Adrenal gland (tissue), 12 donors: ENCODE data around the gene ANO6. TPM values are rescaled to one million over a fixed set of nuclear protein-coding genes. Genes with fewer than 3 reads are reported as not detected.

Experiments used
- DNase-seq, 7 donors: peaks; one replicate each; pipeline ENCODE4 v3.0.0-alpha.2; 2019 to 2020
- H3K27ac ChIP-seq, 5 donors: fragments of 200-600 bp; sonication (generic) in 4 of 5; 1 replicate in 3 of 5; 2 replicates in 2 of 5; pipeline versions ENCODE4 v1.5.1 to v1.8.0; 2016 to 2020; ENCODE audit warnings: mild to moderate bottlenecking in 1 of 5
- H3K27me3 ChIP-seq: fragments of 200-600 bp; 2 replicates; pipeline ENCODE4 v1.8.0; 2021
- H3K36me3 ChIP-seq, 2 donors: fragments of 200-600 bp; replicated peaks in 1 of 2; 1 replicate in 1 of 2; 2 replicates in 1 of 2; pipeline versions ENCODE4 v1.5.1 to v1.8.0; 2018 to 2022
- H3K4me1 ChIP-seq, 2 donors: fragments of 200-600 bp; replicated peaks in 1 of 2; 1 replicate in 1 of 2; 2 replicates in 1 of 2; pipeline versions ENCODE4 v1.5.1 to v1.8.0; 2018 to 2021
- H3K4me3 ChIP-seq, 4 donors: fragments of 200-600 bp; sonication (generic) in 3 of 4; one replicate each; pipeline ENCODE4 v1.5.1; 2016 to 2018
- H3K9me3 ChIP-seq, 3 donors: fragments of 200-600 bp; sonication (generic) in 1 of 3; replicated peaks in 1 of 3; 1 replicate in 2 of 3; 2 replicates in 1 of 3; pipeline versions ENCODE4 v1.5.1 to v1.8.0; 2016 to 2021
- POLR2A ChIP-seq, 2 donors: fragments of 450-650 bp; IDR thresholded peaks; one replicate each; pipeline ENCODE4 v1.6.1; 2017; ENCODE audit warnings: antibody characterized with exemption in 2 of 2, mild to moderate bottlenecking in 2 of 2, moderate library complexity in 1 of 2
- WGBS, 4 donors: extraction: QIAGEN DNeasy Blood & Tissue Kit in 2 of 4; methylation state at CpG; one replicate each; pipeline versions ENCODE4 v1.1.5 to v1.1.7; 2013 to 2017; 5-methylcytosine and 5-hydroxymethylcytosine counted together
- intact Hi-C, 2 donors: fragments of 100-400 bp; cut with DNase I; formaldehyde crosslinking; loops; one replicate each; pipeline versions ENCODE4 v1.14.1 to v1.15.0; 2022 to 2023
- polyA plus RNA-seq, 3 donors: library from polyadenylated mRNA; stranded (reverse); fragments of 200-250 nt in 2 of 3; fragments of 350-450 nt in 1 of 3; fragmentation: Illumina TruSeq in 1 of 3; extraction: RNeasy Lipid Tissue Mini Kit (QIAGEN cat#74804) in 1 of 3; gene quantifications; one replicate each; pipeline ENCODE4 v1.2.3, GENCODE V29; 2013 to 2014
- total RNA-seq, 9 donors: library from RNA; depleted of rRNA in 4 of 9; stranded (reverse); fragments of >200 nt in 4 of 9; fragments of 120-200 nt in 1 of 9; fragmentation: NEBNext Ultra II Directional in 1 of 9; extraction: Animal tissue kit (Norgen Biotek cat#: 25700) in 1 of 9; gene quantifications; one replicate each; pipeline versions ENCODE4 v1.1.0 to v1.2.4, GENCODE V29; 2013 to 2023
- TF ChIP-seq, protein P1 (sequence below), 6 experiments: fragments of 450-650 bp in 4 of 6; fragments of 200-600 bp in 2 of 6; sonication (generic) in 1 of 6; IDR thresholded peaks; 1 replicate in 5 of 6; 2 replicates in 1 of 6; pipeline versions ENCODE4 v1.5.1 to v1.8.0; 2016 to 2021; ENCODE audit warnings: antibody characterized with exemption in 6 of 6, mild to moderate bottlenecking in 2 of 6, moderate library complexity in 1 of 6
- donor health status: healthy with polysubstance abuse.
- donor health status: Bipolar disorder and iron deficiency.
- donor health status: DM: yes; HTN: yes; CAD: no.
- donor health status: DM: no; HTN: no; CAD: no.
- donor health status: DM: no; HTN: no; CAD: no.
- donor health status: DM: yes; HTN: yes; CAD: no.

Gene ANO6
- total and polyA plus RNA-seq, 12 donors = 7.5 to 92.3 (median 54.4) TPM

DNA sequence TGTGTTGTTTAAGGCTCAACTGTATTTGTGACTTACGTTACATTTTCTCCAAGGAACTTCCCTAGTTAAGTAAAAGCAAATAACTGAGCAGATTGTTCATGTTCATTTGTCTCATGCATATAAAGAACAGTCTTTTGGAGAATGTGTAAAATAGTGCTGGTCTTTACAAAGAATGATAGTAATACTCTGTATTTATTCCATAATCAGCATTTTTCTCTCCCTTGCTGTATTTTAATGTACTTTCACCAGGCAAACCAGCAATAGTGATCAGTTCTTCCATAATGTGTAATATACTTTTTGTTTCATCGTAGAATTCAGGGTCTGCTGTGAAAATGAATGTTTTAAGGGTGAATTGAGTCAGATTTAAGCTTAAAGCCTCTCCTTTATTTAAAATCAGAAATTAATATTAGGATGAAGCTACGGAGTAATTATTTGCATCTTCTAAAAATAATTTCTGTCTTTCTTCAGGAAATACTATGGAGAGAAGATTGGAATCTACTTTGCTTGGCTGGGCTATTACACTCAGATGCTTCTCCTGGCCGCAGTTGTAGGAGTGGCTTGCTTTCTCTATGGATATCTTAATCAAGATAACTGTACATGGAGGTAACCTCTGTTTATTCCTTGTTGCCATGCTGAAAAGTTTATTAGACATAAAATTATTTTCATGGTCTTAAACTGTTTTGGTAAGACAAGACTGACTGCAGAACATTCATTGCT, 141.1 kb downstream of the ANO6 start:
- H3K4me3 ChIP-seq = no peak overlapping the region
- intact Hi-C loops = no loop called here

GRCh38 chr12:45357539-45358417, 141.9 kb downstream of the ANO6 start:
- DNase-seq = peak; percentile 44 to 87 (median 72)
- intact Hi-C loops = no loop called here
- peaks cover 6 to 31% of the 10 kb centered on the region in 2 donors for H3K4me1 ChIP-seq

More for the DNA sequence above, 141.1 kb downstream of the ANO6 start:
- no peaks in the 10 kb centered on the region for H3K9me3 ChIP-seq
- no peak for TF ChIP-seq POLR2A (IDR thresholded peaks at IDR 0.05)
- TF ChIP-seq, protein P1, sequence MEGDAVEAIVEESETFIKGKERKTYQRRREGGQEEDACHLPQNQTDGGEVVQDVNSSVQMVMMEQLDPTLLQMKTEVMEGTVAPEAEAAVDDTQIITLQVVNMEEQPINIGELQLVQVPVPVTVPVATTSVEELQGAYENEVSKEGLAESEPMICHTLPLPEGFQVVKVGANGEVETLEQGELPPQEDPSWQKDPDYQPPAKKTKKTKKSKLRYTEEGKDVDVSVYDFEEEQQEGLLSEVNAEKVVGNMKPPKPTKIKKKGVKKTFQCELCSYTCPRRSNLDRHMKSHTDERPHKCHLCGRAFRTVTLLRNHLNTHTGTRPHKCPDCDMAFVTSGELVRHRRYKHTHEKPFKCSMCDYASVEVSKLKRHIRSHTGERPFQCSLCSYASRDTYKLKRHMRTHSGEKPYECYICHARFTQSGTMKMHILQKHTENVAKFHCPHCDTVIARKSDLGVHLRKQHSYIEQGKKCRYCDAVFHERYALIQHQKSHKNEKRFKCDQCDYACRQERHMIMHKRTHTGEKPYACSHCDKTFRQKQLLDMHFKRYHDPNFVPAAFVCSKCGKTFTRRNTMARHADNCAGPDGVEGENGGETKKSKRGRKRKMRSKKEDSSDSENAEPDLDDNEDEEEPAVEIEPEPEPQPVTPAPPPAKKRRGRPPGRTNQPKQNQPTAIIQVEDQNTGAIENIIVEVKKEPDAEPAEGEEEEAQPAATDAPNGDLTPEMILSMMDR (IDR thresholded peaks at IDR 0.05) = no peak
- no peak for DNase-seq
- H3K36me3 ChIP-seq = peaks cover 0 to 4% of the 10 kb centered on the region in 2 donors
- H3K27ac ChIP-seq = peak overlapping the region in 4 of 5 donors; percentile 16 to 51 (median 41)
- H3K4me1 ChIP-seq = peaks cover 6 to 39% of the 10 kb centered on the region in 2 donors
- WGBS, 4 donors = 72 to 80% (median 75%) methylated on average over 4 of the region's 4 CpGs
- no peaks in the 10 kb centered on the region for H3K27me3 ChIP-seq

GRCh38 chr12:45362291-45362690, 146.4 kb downstream of the ANO6 start:
- DNase-seq = no peak
- Histone ChIP-seq H3K9me3 (peaks cover 0 to 13% (median 8%) of the 10 kb centered on the region in 3 donors), H3K4me1 (peaks cover under 1 to 13% of the 10 kb centered on the region in 2 donors), H3K27me3 (no peaks in the 10 kb centered on the region), H3K36me3 (no peaks in the 10 kb centered on the region), H3K27ac (no peak overlapping the region), H3K4me3 (no peak overlapping the region)
- TF ChIP-seq POLR2A (IDR thresholded peaks at IDR 0.05) = no peak
- TF ChIP-seq, protein P1 (IDR thresholded peaks at IDR 0.05) = no peak
- intact Hi-C loops = no loop called here

More at GRCh38 chr12:45357539-45358417, 141.9 kb downstream of the ANO6 start:
- Histone ChIP-seq H3K27me3 (no peaks in the 10 kb centered on the region), H3K9me3 (peaks cover 0 to 7% (median 0%) of the 10 kb centered on the region in 3 donors), H3K4me3 (no peak overlapping the region), H3K36me3 (peaks cover 0 to 4% of the 10 kb centered on the region in 2 donors), H3K27ac (peak overlapping the region in 4 of 5 donors; percentile 27 to 51 (median 41))
- TF ChIP-seq, protein P1 (IDR thresholded peaks at IDR 0.05) = no peak
- no peak for TF ChIP-seq POLR2A (IDR thresholded peaks at IDR 0.05)
- 33 to 42% (median 37%) methylated on average over 4 of the region's 4 CpGs for WGBS, 4 donors

- DNase-seq = no peak
- no peak for TF ChIP-seq POLR2A (IDR thresholded peaks at IDR 0.05)
- TF ChIP-seq, protein P1 (IDR thresholded peaks at IDR 0.05) = no peak
- intact Hi-C loops = no loop called here
- Histone ChIP-seq H3K27me3 (no peaks in the 10 kb centered on the region), H3K27ac (no peak overlapping the region), H3K36me3 (peaks cover 0 to 12% of the 10 kb centered on the region in 2 donors), H3K4me3 (no peak overlapping the region), H3K9me3 (peaks cover 0 to 13% (median 8%) of the 10 kb centered on the region in 3 donors), H3K4me1 (peaks cover 0 to under 1% of the 10 kb centered on the region in 2 donors)
These were observed 148.0 kb downstream of the ANO6 start for GRCh38 chr12:45363903-45364302.
